Endothelial cell of umbilical vein (primary cell): ENCODE data around the gene NR2C2. TPM values are rescaled to one million over a fixed set of nuclear protein-coding genes. Genes with fewer than 3 reads are reported as not detected.

Experiments
- BruUV-seq: library from RNA; stranded (reverse); fragments of 400-500 nt; replicated peaks from 2 replicates; lab custom pipeline; 2021; lab: Mats Ljungman, UMichigan
- CTCF ChIA-PET: fragments of 300-600, 350-600 bp; sonication (Branson Sonifier 250); formaldehyde crosslinking; loops from one replicate; lab custom pipeline; 2021; ENCODE audit warnings: antibody characterized with exemption, inconsistent platforms; lab: Charles Lee
- POLR2A ChIA-PET: fragments of 300-600, 350-600 bp; sonication (Branson Sonifier 250); formaldehyde crosslinking; loops from one replicate; lab custom pipeline; 2021; ENCODE audit warnings: antibody characterized with exemption, inconsistent platforms; lab: Charles Lee
- DNase-seq: peaks from one replicate; pipeline ENCODE4 v3.0.0-alpha.2; 2011; ENCODE audit warnings: low read depth, low spot score
- FAIRE-seq: peaks from 2 replicates; lab custom pipeline; 2011; peaks lifted over from hg19 to GRCh38; lab: Jason Lieb, UNC
- H2AFZ ChIP-seq: 2 replicates; pipeline ENCODE4 v1.6.0; 2012; ENCODE audit warnings: low read depth, low read length, control low read depth, inconsistent platforms
- H3K27ac ChIP-seq: 2 replicates; pipeline ENCODE4 v1.5.1; 2011; ENCODE audit warnings: low read depth, mild to moderate bottlenecking, control low read depth, low read length, moderate library complexity; ENCODE audit not compliant: insufficient read depth
- H3K27me3 ChIP-seq, 2 experiments: 2 replicates each; pipeline versions ENCODE4 v1.6.0 to v1.6.1; 2011; ENCODE audit warnings: low read length in 2 of 2, mixed read lengths in 1 of 2; ENCODE audit not compliant: control insufficient read depth in 2 of 2, insufficient read depth in 2 of 2
- H3K36me3 ChIP-seq, 2 experiments: 2 replicates in 1 of 2; 3 replicates in 1 of 2; pipeline ENCODE4 v1.5.1; 2011; ENCODE audit warnings: low read length in 2 of 2, mild to moderate bottlenecking in 1 of 2, moderate library complexity in 1 of 2; ENCODE audit not compliant: control insufficient read depth in 2 of 2, insufficient read depth in 2 of 2; ENCODE audit errors: extremely low read depth in 1 of 2
- H3K4me1 ChIP-seq: 3 replicates; pipeline ENCODE4 v1.5.1; 2011; ENCODE audit warnings: mild to moderate bottlenecking, low read length; ENCODE audit not compliant: control insufficient read depth, insufficient read depth; ENCODE audit errors: extremely low read depth
- H3K4me2 ChIP-seq: 2 replicates; pipeline ENCODE4 v1.6.1; 2011; ENCODE audit warnings: low read length, control low read depth, mixed read lengths; ENCODE audit not compliant: insufficient read depth
- H3K4me3 ChIP-seq, 3 experiments: fragments of 200-600 bp in 1 of 3; sonication (generic), shearing (Covaris generic) in 1 of 3; replicated peaks in 1 of 3; 2 replicates each; pipeline ENCODE4 v1.5.1; 2011 to 2016; ENCODE audit warnings: control low read depth in 3 of 3, low read length in 3 of 3, mild to moderate bottlenecking in 2 of 3, inconsistent platforms in 1 of 3, low read depth in 1 of 3, moderate library complexity in 1 of 3; ENCODE audit not compliant: insufficient read depth in 1 of 3
- H3K79me2 ChIP-seq: 2 replicates; pipeline ENCODE4 v1.6.0; 2012; ENCODE audit warnings: low read length, inconsistent platforms; ENCODE audit not compliant: control insufficient read depth, insufficient read depth
- H3K9ac ChIP-seq: replicated peaks from 2 replicates; pipeline ENCODE3; 2011; ENCODE audit warnings: low read length, control low read depth; ENCODE audit not compliant: insufficient read depth; ENCODE audit errors: extremely low read depth
- H3K9me1 ChIP-seq: replicated peaks from 3 replicates; pipeline ENCODE4 v1.6.0; 2011; ENCODE audit warnings: mild to moderate bottlenecking, low read length; ENCODE audit not compliant: control insufficient read depth, insufficient read depth; ENCODE audit errors: extremely low read depth
- H3K9me3 ChIP-seq: replicated peaks from 2 replicates; pipeline ENCODE4 v1.5.1; 2012; ENCODE audit warnings: low read length, inconsistent platforms; ENCODE audit not compliant: control insufficient read depth, insufficient read depth
- H4K20me1 ChIP-seq: replicated peaks from 2 replicates; pipeline ENCODE3; 2011; ENCODE audit warnings: mild to moderate bottlenecking, low read length; ENCODE audit not compliant: control insufficient read depth, insufficient read depth; ENCODE audit errors: extremely low read depth
- CTCF ChIP-seq, 2 donors: IDR thresholded peaks; 1 replicate in 1 of 2; 2 replicates in 1 of 2; pipeline ENCODE4 v1.5.1; 2011; ENCODE audit warnings: low read length in 2 of 2, mild to moderate bottlenecking in 2 of 2, moderate library complexity in 2 of 2, control low read depth in 1 of 2, inconsistent platforms in 1 of 2, low read depth in 1 of 2; ENCODE audit not compliant: insufficient read depth in 1 of 2; ENCODE audit errors: extremely low read depth in 1 of 2
- GATA2 ChIP-seq: IDR thresholded peaks from 2 replicates; pipeline ENCODE4 v1.7.0; 2011; ENCODE audit warnings: low read depth, mild to moderate bottlenecking, moderate library complexity, mixed read lengths, low read length; ENCODE audit not compliant: insufficient read length, insufficient read depth
- dilution Hi-C: fragments of 300-500 bp; cut with MboI; formaldehyde crosslinking; loops from one replicate; pipeline ENCODE4 v1.15.0; 2019; ENCODE audit warnings: low sequenced_read_pairs; ENCODE audit not compliant: extremely low pct_ligation_motif_present
- intact Hi-C: fragments of 100-400 bp; cut with micrococcal nuclease; formaldehyde crosslinking; loops from one replicate; pipeline ENCODE4 v1.10.0; 2022
- polyA plus RNA-seq, 4 experiments: library from polyadenylated mRNA; depleted of rRNA in 3 of 4; stranded (reverse) in 3 of 4; unstranded in 1 of 4; fragments of >200 nt; gene quantifications; 2 replicates each; pipeline versions ENCODE4 v1.2.1 to v1.2.3, GENCODE V29; 2011 to 2012; ENCODE audit warnings: missing spikeins in 1 of 4
- total RNA-seq: library from RNA; stranded (reverse); gene quantifications from 2 replicates; pipeline ENCODE4 v1.2.3, GENCODE V29; 2021

NR2C2 gene
- total and polyA plus RNA-seq, 2 donors (not counting 3 experiments of a cell fraction or from before 2014, with no cell fraction given) = 20.3 to 59.8 TPM

DNA sequence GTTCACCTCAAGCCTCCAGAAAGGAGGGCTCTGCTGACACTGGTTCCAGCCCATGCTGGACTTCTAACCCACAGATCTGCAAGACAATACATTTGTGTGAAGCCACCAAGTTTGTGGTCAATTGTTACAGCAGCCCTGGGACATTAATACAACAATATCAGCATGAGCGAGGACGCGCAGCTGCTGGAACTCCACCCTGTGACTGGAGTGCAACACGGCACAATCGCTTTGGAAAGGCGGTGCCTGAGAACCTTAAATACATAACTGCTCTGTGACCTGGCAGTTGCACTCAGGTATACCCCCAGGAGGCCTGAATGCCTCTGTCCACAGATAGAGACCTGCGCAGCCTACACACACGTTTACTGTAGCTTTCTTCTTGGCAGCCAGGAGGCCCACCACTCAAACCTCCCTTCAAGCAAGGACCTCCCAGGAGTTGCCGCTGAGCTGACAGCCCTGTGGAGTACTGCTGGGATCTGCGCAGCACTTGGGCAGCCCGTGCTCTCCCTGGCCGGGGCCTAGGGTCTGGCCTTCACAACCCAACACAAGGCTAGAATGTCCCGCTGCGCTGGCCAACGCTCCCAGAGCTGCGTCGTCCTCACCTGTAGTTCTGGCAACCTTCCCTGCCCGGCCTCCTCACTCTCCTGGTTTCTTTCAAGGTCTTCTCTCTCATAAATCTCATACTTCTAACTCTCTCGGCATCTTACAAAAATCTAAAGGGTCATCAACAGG is 109.5 kb downstream of the NR2C2 start:
- CTCF ChIA-PET = no interaction called here
- no TSS peak for BruUV-seq

More for the DNA sequence above, 109.5 kb downstream of the NR2C2 start:
- dilution Hi-C loops (no loop called here), intact Hi-C loops (no loop called here)
- H3K9me1 ChIP-seq = no peaks in the 10 kb centered on the region
- FAIRE-seq = no peak
- peaks cover 8 to 24% of the 10 kb centered on the region in 2 experiments for H3K36me3 ChIP-seq
- H3K4me2 ChIP-seq = no peak overlapping the region
- no peaks in the 10 kb centered on the region for H3K9me3 ChIP-seq
- no peak for TF ChIP-seq CTCF (IDR thresholded peaks at IDR 0.05; ENCODE audit: extremely low read depth in 1 of 2, insufficient read depth in 1 of 2, low read depth in 1 of 2, low read length in 2 of 2)
- TF ChIP-seq GATA2 = no peak
- no peak overlapping the region for H2AFZ ChIP-seq
- peaks cover 65% of the 10 kb centered on the region for H3K79me2 ChIP-seq
- no peaks in the 10 kb centered on the region for H3K4me1 ChIP-seq
- H4K20me1 ChIP-seq = no peaks in the 10 kb centered on the region
- no peak overlapping the region for H3K27ac ChIP-seq
- no peak overlapping the region for H3K4me3 ChIP-seq
- no peak overlapping the region for H3K9ac ChIP-seq
- H3K27me3 ChIP-seq = no peaks in the 10 kb centered on the region
- DNase-seq = no peak
- POLR2A ChIA-PET = no interaction called here
